ENCODE measurements around the gene EPHA4. TPM values are rescaled to one million over a fixed set of nuclear protein-coding genes. Genes with fewer than 3 reads are reported as not detected.

EPHA4 gene
- total and polyA plus RNA-seq, 2 experiments from 2014 or later, result 24.4 to 42.2 TPM

- no peak overlapping the region for H3K4me3 ChIP-seq
- H3K36me3 ChIP-seq (ENCODE audit: low read depth), result peaks cover 6% of the 10 kb centered on the region; the same call in 1 of the 2 replicates
- H3K27ac ChIP-seq, result peak overlapping the region; percentile 40
Measured at GRCh38 chr2:221484761-221485502, 87.2 kb downstream of the EPHA4 start.

GRCh38 chr2:221482666-221483455 is 89.2 kb downstream of the EPHA4 start:
- Histone ChIP-seq H3K4me2 (ENCODE audit: unreplicated experiment) (no peak overlapping the region), H4K20me1 (ENCODE audit: insufficient read depth) (no peaks in the 10 kb centered on the region), H3K4me1 (ENCODE audit: insufficient read depth) (peaks cover 26% of the 10 kb centered on the region), H3K36me3 (ENCODE audit: low read depth) (peaks cover 6% of the 10 kb centered on the region; the same call in 1 of the 2 replicates), H3K27ac (no peak overlapping the region), H3K9me3 (ENCODE audit: low read depth) (no peaks in the 10 kb centered on the region), H3K79me2 (ENCODE audit: insufficient read depth) (peaks cover 4% of the 10 kb centered on the region; the same call in 1 of the 2 replicates), H3K27me3 (replicated peaks; ENCODE audit: insufficient read depth) (no peaks in the 10 kb centered on the region), H3K9me2 (ENCODE audit: insufficient read depth) (no peaks in the 10 kb centered on the region), H3K9ac (no peak overlapping the region), H3F3A (ENCODE audit: insufficient read depth) (peaks cover 16% of the 10 kb centered on the region), H3K4me3 (no peak overlapping the region), H2AFZ (no peak overlapping the region)
- no peak for TF ChIP-seq EZH2 (IDR thresholded peaks at IDR 0.05; ENCODE audit: insufficient read depth, poor library complexity, severe bottlenecking)
- TF ChIP-seq EZH2phosphoT487 (IDR thresholded peaks at IDR 0.05; ENCODE audit: insufficient read depth, low read depth), result no peak
- no peak for DNase-seq
- 64 to 71% methylated on average over 12 of the region's 12 CpGs for WGBS, 2 experiments (ENCODE audit: low coverage in 1 of 2, low lambda C conversion rate in 2 of 2, missing lambda C conversion rate in 2 of 2)
- in situ Hi-C loops (cut with MboI), result no loop called here

More at GRCh38 chr2:221484761-221485502, 87.2 kb downstream of the EPHA4 start:
- H3K27me3 ChIP-seq (replicated peaks; ENCODE audit: insufficient read depth), result no peaks in the 10 kb centered on the region
- peak overlapping the region; percentile 50 for H2AFZ ChIP-seq
- peak overlapping the region; percentile 40 for H3K4me2 ChIP-seq (ENCODE audit: unreplicated experiment)
- 0 out of 2 replicates have a peak overlapping the region, but pooled peaks have one; percentile 4 for H3K9ac ChIP-seq
- H3K9me3 ChIP-seq (ENCODE audit: low read depth), result no peaks in the 10 kb centered on the region
- no peaks in the 10 kb centered on the region for H3K9me2 ChIP-seq (ENCODE audit: insufficient read depth)
- peak; percentile 59 for DNase-seq
- 23 to 28% methylated on average over 8 of the region's 8 CpGs for WGBS, 2 experiments (ENCODE audit: low coverage in 1 of 2, low lambda C conversion rate in 2 of 2, missing lambda C conversion rate in 2 of 2)
- H3K79me2 ChIP-seq (ENCODE audit: insufficient read depth), result peaks cover 4% of the 10 kb centered on the region; the same call in 1 of the 2 replicates
- in situ Hi-C loops (cut with MboI), result no loop called here
- no peaks in the 10 kb centered on the region for H4K20me1 ChIP-seq (ENCODE audit: insufficient read depth)
- H3F3A ChIP-seq (ENCODE audit: insufficient read depth), result peaks cover 16% of the 10 kb centered on the region; the same call in 1 of the 2 replicates
- peaks cover 15% of the 10 kb centered on the region for H3K4me1 ChIP-seq (ENCODE audit: insufficient read depth)
- TF ChIP-seq EZH2phosphoT487 (IDR thresholded peaks at IDR 0.05; ENCODE audit: insufficient read depth, low read depth), result no peak
- no peak for TF ChIP-seq EZH2 (IDR thresholded peaks at IDR 0.05; ENCODE audit: insufficient read depth, poor library complexity, severe bottlenecking)

GRCh38 chr2:221480821-221481220 is 91.3 kb downstream of the EPHA4 start:
- 96 to 97% methylated on average over 3 of the region's 3 CpGs for WGBS, 2 experiments (ENCODE audit: low coverage in 1 of 2, low lambda C conversion rate in 2 of 2, missing lambda C conversion rate in 2 of 2)
- Histone ChIP-seq H3F3A (ENCODE audit: insufficient read depth) (peaks cover 16% of the 10 kb centered on the region), H3K27me3 (replicated peaks; ENCODE audit: insufficient read depth) (no peaks in the 10 kb centered on the region), H4K20me1 (ENCODE audit: insufficient read depth) (no peaks in the 10 kb centered on the region), H3K36me3 (ENCODE audit: low read depth) (peaks cover 6% of the 10 kb centered on the region; the same call in 1 of the 2 replicates), H3K4me2 (ENCODE audit: unreplicated experiment) (no peak overlapping the region), H3K4me1 (ENCODE audit: insufficient read depth) (peaks cover 32% of the 10 kb centered on the region), H3K9me3 (ENCODE audit: low read depth) (no peaks in the 10 kb centered on the region), H3K9ac (no peak overlapping the region), H3K9me2 (ENCODE audit: insufficient read depth) (no peaks in the 10 kb centered on the region), H3K27ac (no peak overlapping the region), H3K4me3 (no peak overlapping the region), H3K79me2 (ENCODE audit: insufficient read depth) (no peaks in the 10 kb centered on the region), H2AFZ (no peak overlapping the region)
- TF ChIP-seq EZH2 (IDR thresholded peaks at IDR 0.05; ENCODE audit: insufficient read depth, poor library complexity, severe bottlenecking) (no peak), EZH2phosphoT487 (IDR thresholded peaks at IDR 0.05; ENCODE audit: insufficient read depth, low read depth) (no peak)
- no peak for DNase-seq
- in situ Hi-C loops (cut with MboI), result no loop called here

- Histone ChIP-seq H3K4me1 (ENCODE audit: insufficient read depth) (peaks cover 25% of the 10 kb centered on the region), H3K4me2 (ENCODE audit: unreplicated experiment) (no peak overlapping the region), H3K27me3 (replicated peaks; ENCODE audit: insufficient read depth) (no peaks in the 10 kb centered on the region), H3K4me3 (no peak overlapping the region), H3K9me2 (ENCODE audit: insufficient read depth) (no peaks in the 10 kb centered on the region), H3K27ac (no peak overlapping the region), H4K20me1 (ENCODE audit: insufficient read depth) (no peaks in the 10 kb centered on the region), H3K36me3 (ENCODE audit: low read depth) (peaks cover 6% of the 10 kb centered on the region; the same call in 1 of the 2 replicates), H3K9ac (no peak overlapping the region), H3K79me2 (ENCODE audit: insufficient read depth) (0 out of 2 replicates have a peak, but pooled peaks cover 6% of the 10 kb centered on the region), H3K9me3 (ENCODE audit: low read depth) (no peaks in the 10 kb centered on the region), H2AFZ (no peak overlapping the region), H3F3A (ENCODE audit: insufficient read depth) (peaks cover 14% of the 10 kb centered on the region)
- no peak for TF ChIP-seq EZH2phosphoT487 (IDR thresholded peaks at IDR 0.05; ENCODE audit: insufficient read depth, low read depth)
- no peak for TF ChIP-seq EZH2 (IDR thresholded peaks at IDR 0.05; ENCODE audit: insufficient read depth, poor library complexity, severe bottlenecking)
- peak; percentile 8 for DNase-seq
- in situ Hi-C loops (cut with MboI), result no loop called here
- 49 to 56% methylated on average over 6 to 7 of the region's 7 CpGs for WGBS, 2 experiments (ENCODE audit: low coverage in 1 of 2, low lambda C conversion rate in 2 of 2, missing lambda C conversion rate in 2 of 2)
Measured at GRCh38 chr2:221480163-221480562, 91.9 kb downstream of the EPHA4 start.

Data from GM23248 (cell line).